Upper lobe of left lung (tissue), 4 donors: ENCODE measurements around the gene PGK1.

Source experiments
- POLR2A ChIP-seq, 4 donors: fragments of 450-650 bp; IDR thresholded peaks; one replicate each; pipeline ENCODE4 v1.5.1; 2016 to 2017; ENCODE audit warnings: antibody characterized with exemption in 4 of 4, mild to moderate bottlenecking in 2 of 4
- POLR2AphosphoS5 ChIP-seq, 2 donors: sonication (generic); formaldehyde crosslinking; IDR thresholded peaks; one replicate each; pipeline ENCODE4 v1.5.1; 2017; ENCODE audit warnings: antibody characterized with exemption in 2 of 2
- TF ChIP-seq, protein P1 (sequence below), 6 experiments: fragments of 450-650 bp in 4 of 6; fragments of 200-600 bp in 2 of 6; sonication (generic) in 2 of 6; IDR thresholded peaks; one replicate each; pipeline ENCODE4 v1.5.1; 2016 to 2019; ENCODE audit warnings: antibody characterized with exemption in 6 of 6

DNA sequence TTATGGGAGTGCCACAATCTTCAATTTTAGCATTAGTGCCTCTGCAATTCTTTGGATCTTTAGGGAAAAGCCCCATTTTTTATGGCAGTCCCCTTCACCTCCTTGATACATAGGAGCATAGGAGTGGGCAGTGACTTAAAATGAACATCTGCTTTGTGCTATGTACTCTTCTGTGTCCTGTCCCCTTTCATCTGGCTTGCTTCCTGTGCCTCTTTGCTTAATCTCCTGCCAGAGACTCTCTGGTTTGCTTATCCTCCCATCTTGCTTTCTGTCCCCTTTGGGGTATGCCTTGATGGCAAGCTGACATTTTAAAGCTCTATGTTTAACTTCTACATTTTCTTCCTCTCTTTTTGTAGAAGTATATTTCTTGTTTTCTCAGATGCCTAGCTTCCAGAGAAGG is 12.3 kb downstream of the PGK1 start:
- TF ChIP-seq, protein P1, sequence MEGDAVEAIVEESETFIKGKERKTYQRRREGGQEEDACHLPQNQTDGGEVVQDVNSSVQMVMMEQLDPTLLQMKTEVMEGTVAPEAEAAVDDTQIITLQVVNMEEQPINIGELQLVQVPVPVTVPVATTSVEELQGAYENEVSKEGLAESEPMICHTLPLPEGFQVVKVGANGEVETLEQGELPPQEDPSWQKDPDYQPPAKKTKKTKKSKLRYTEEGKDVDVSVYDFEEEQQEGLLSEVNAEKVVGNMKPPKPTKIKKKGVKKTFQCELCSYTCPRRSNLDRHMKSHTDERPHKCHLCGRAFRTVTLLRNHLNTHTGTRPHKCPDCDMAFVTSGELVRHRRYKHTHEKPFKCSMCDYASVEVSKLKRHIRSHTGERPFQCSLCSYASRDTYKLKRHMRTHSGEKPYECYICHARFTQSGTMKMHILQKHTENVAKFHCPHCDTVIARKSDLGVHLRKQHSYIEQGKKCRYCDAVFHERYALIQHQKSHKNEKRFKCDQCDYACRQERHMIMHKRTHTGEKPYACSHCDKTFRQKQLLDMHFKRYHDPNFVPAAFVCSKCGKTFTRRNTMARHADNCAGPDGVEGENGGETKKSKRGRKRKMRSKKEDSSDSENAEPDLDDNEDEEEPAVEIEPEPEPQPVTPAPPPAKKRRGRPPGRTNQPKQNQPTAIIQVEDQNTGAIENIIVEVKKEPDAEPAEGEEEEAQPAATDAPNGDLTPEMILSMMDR (IDR thresholded peaks at IDR 0.05) = no peak
- TF ChIP-seq POLR2A (IDR thresholded peaks at IDR 0.05) = no peak
- no peak for TF ChIP-seq POLR2AphosphoS5 (IDR thresholded peaks at IDR 0.05)
